Chondrocyte (in vitro differentiated cells): Measurements from ENCODE around the gene IGSF6. TPM values are rescaled to one million over a fixed set of nuclear protein-coding genes. Genes with fewer than 3 reads are reported as not detected.
"Not testable (repeated sequence)": the region's sequence is repeated elsewhere in the genome, so short reads cannot be mapped to it uniquely, and the experiment has no call there.

Source experiments
- DNase-seq: peaks from one replicate; pipeline ENCODE4 v3.0.0; 2021; ENCODE audit warnings: mixed read lengths, low spot score
- H3K27ac Mint-ChIP-seq: one replicate; pipeline ENCODE4 v1.8.0; 2021; ENCODE audit warnings: mild to moderate bottlenecking, moderate library complexity, mixed read lengths; ENCODE audit not compliant: unreplicated experiment
- H3K27me3 Mint-ChIP-seq: 2 replicates; pipeline ENCODE4 v1.8.0; 2021; ENCODE audit warnings: low read depth, mixed read lengths
- H3K36me3 Mint-ChIP-seq: 2 replicates; pipeline ENCODE4 v1.8.0; 2021; ENCODE audit warnings: low read depth, mixed read lengths
- H3K4me1 Mint-ChIP-seq: 2 replicates; pipeline ENCODE4 v1.8.0; 2021; ENCODE audit warnings: low read depth, mild to moderate bottlenecking, mixed read lengths
- H3K4me3 Mint-ChIP-seq: one replicate; pipeline ENCODE4 v1.8.0; 2021; ENCODE audit warnings: mild to moderate bottlenecking, moderate library complexity, mixed read lengths; ENCODE audit not compliant: unreplicated experiment
- H3K9me3 Mint-ChIP-seq: 2 replicates; pipeline ENCODE4 v1.8.0; 2021; ENCODE audit warnings: low read depth, mixed read lengths
- total RNA-seq: library from RNA; stranded (reverse); gene quantifications from 3 replicates; pipeline ENCODE4 v1.2.1, GENCODE V29; 2021
- TF ChIP-seq, protein P1 (sequence below): fragments of 200-600 bp; sonication (generic); IDR thresholded peaks from 2 replicates; pipeline ENCODE4 v1.5.0; 2021; ENCODE audit warnings: antibody characterized with exemption, mild to moderate bottlenecking, moderate library complexity

The IGSF6 gene
- total RNA-seq, 1 donor from 2014 or later = not detected

DNA sequence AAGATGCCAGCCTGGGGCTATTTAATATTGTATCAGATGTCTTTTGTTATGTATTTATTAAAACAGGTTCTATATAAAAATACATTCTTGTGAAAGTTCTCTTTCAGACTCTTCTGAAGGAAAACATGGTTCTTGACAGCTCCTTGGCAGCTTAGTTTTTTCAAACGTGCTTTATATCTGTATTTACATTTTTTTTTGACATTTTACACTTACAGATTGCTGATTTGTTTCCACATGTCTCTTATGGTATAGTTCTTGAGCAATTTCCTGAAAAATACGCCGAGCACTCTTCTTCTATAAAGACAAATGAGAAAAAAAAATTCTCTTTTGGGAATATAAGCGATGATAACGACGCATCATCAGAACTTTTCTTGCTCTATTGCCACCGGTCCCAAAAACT, 9.5 kb downstream of the IGSF6 start:
- Mint-ChIP-seq H3K9me3 (no peaks in the 10 kb centered on the region), H3K36me3 (no peaks in the 10 kb centered on the region), H3K27ac (no peak overlapping the region), H3K27me3 (no peaks in the 10 kb centered on the region), H3K4me3 (no peak overlapping the region), H3K4me1 (peaks cover 19% of the 10 kb centered on the region)
- no peak for DNase-seq
- TF ChIP-seq, protein P1, sequence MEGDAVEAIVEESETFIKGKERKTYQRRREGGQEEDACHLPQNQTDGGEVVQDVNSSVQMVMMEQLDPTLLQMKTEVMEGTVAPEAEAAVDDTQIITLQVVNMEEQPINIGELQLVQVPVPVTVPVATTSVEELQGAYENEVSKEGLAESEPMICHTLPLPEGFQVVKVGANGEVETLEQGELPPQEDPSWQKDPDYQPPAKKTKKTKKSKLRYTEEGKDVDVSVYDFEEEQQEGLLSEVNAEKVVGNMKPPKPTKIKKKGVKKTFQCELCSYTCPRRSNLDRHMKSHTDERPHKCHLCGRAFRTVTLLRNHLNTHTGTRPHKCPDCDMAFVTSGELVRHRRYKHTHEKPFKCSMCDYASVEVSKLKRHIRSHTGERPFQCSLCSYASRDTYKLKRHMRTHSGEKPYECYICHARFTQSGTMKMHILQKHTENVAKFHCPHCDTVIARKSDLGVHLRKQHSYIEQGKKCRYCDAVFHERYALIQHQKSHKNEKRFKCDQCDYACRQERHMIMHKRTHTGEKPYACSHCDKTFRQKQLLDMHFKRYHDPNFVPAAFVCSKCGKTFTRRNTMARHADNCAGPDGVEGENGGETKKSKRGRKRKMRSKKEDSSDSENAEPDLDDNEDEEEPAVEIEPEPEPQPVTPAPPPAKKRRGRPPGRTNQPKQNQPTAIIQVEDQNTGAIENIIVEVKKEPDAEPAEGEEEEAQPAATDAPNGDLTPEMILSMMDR = no peak

DNA sequence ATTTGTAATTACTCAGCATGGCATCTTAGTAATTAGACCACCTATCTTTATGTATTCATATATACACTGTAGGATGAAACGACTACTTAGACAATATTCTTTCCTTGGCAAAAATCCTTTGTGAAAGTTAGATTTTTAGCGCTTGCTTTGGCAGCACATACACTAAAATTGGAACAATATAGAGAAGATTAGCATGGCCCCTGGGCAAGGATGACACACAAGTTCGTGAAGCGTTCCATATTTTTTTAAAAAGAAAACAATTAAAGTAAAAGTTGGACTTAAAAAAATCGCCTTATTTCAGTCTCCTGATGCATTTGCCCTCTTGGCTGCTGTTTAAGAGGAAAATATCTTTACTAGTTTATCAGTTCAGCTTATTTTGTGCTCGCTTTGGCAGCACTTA, 10.5 kb downstream of the IGSF6 start:
- H3K4me3 Mint-ChIP-seq = no peak overlapping the region
- no peaks in the 10 kb centered on the region for H3K9me3 Mint-ChIP-seq
- no peak overlapping the region for H3K27ac Mint-ChIP-seq
- H3K36me3 Mint-ChIP-seq = no peaks in the 10 kb centered on the region
- H3K4me1 Mint-ChIP-seq = peaks cover 17% of the 10 kb centered on the region
- no peak for DNase-seq
- TF ChIP-seq, protein P1 = no peak
- H3K27me3 Mint-ChIP-seq = no peaks in the 10 kb centered on the region

DNA sequence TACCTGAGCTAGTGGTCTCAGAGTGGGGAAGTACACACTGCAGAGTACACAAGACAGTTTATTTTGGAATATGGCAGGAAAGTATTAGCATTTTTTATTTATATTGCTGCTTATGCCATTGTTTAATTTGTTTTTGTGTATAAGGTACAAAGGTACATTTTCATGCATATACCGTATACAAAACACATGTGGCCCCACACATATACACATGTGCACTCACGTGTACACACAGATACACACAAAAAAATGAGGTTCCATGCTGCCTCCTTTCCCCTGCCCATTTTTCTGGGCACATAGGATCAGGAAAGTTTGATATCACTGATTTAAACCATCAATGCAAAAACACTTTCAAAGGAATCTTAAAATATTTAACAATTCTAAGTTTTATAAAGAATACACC, 12.9 kb downstream of the IGSF6 start:
- Mint-ChIP-seq H3K4me3 (no peak overlapping the region), H3K9me3 (no peaks in the 10 kb centered on the region), H3K36me3 (peaks cover 3% of the 10 kb centered on the region), H3K27ac (no peak overlapping the region), H3K4me1 (peaks cover 8% of the 10 kb centered on the region), H3K27me3 (no peaks in the 10 kb centered on the region)
- TF ChIP-seq, protein P1 = no peak
- no peak for DNase-seq

DNA sequence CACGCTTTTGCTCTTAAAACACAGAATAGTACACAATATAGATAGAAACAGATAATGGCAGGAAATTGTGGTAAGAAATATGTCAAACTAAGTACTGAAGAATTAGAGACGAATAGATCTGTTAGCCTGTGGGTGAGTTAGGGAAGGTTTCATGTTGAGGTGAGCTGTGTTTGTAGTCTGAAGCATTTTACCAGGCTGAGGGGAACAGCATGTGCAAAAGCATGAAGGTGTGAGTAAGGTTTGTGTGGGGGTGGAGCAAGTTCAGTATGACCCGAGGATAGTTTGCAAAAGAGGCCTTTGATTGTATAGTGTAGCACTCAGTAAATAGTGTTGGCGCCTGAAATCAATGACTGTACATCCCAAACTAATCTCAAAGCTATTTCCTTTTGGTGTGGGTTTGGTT, 13.8 kb downstream of the IGSF6 start:
- no peaks in the 10 kb centered on the region for H3K27me3 Mint-ChIP-seq
- peak overlapping the region; percentile 2 for H3K27ac Mint-ChIP-seq
- H3K4me1 Mint-ChIP-seq = peaks cover 8% of the 10 kb centered on the region
- TF ChIP-seq, protein P1 = no peak
- H3K9me3 Mint-ChIP-seq = no peaks in the 10 kb centered on the region
- H3K4me3 Mint-ChIP-seq = no peak overlapping the region
- peaks cover 3% of the 10 kb centered on the region for H3K36me3 Mint-ChIP-seq
- no peak for DNase-seq

DNA sequence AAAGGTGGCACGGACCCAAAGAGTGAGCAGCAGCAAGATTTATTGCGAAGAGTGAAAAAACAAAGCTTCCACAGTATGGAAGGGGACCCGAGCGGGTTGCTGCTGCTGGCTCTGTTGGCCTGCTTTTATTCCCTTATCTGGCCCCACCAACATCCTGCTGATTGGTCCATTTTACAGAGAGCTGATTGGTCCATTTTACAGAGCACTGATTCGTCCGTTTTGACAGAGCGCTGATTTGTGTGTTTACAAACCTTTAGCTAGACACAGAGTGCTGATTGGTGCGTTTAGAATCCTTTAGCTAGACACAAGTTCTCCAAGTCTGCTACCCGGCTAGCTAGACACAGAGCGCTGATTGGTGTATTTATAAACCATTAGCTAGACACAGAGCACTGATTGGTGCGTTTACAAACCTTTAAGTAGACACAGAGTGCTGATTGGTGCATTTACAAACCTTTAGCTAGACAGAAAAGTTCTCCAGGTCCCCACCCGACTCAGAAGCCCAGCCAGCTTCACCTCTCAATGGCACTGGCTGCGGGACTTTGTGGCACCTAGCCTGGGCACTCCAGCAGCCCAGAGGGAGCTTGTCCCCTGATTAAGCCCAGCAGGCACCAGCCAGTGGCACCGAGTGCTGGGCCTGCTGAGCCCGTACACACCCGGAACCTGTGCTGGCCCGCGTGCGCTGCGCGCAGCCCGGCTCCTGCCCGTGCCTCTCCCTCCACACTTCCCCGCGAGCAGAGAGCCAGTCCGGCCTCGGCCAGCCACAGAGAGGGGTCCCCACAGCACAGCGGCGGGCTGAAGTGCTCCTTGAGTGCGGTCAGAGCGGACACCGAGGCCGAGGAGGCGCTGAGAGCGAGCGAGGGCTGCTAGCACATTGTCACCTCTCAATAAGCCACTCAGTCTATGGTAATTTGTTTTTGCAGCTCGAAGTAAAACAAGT, 15.1 kb downstream of the IGSF6 start:
- TF ChIP-seq, protein P1 = no peak
- Mint-ChIP-seq H3K4me1 (peaks cover 8% of the 10 kb centered on the region), H3K27ac (no peak overlapping the region), H3K27me3 (no peaks in the 10 kb centered on the region), H3K9me3 (no peaks in the 10 kb centered on the region), H3K4me3 (no peak overlapping the region), H3K36me3 (peaks cover 3% of the 10 kb centered on the region)
- no peak for DNase-seq

DNA sequence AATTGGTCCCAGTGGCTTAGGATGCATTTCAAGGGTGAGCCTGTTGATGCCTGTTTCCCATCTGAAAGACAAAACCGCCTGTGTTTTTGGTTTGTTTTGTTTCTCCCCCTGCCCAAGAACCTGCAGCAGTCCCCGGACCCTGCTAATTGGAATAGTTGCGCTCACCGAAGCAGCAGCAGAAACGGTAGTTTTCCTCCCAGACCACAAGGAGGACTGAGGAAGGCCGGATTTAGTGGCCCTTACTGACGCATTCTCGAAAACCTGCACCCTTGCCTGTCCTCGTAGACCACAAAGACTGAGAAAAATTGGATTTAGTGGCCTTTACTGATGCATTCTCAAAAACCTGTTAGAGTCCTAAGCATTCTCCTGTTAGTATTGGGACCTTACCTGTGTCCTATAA, 16.7 kb downstream of the IGSF6 start:
- not testable (repeated sequence) for H3K4me1 Mint-ChIP-seq, H3K4me3 Mint-ChIP-seq, H3K9me3 Mint-ChIP-seq, DNase-seq, H3K36me3 Mint-ChIP-seq, H3K27ac Mint-ChIP-seq, H3K27me3 Mint-ChIP-seq
